Midbrain (tissue), 1 donor: ENCODE results near the gene EIF5.

ENCODE experiments used
- DNase-seq: peaks from one replicate; lab custom pipeline; 2025; lab: John Stamatoyannopoulos, UW

Gene EIF5

GRCh38 chr14:103333754-103334643, at the start of gene EIF5:
TSS of gene EIF5 (plus strand) at chr14:103334237. CDS start at chr14:103335861, 1,624 bp downstream.
- peak; percentile 100 for DNase-seq

DNA sequence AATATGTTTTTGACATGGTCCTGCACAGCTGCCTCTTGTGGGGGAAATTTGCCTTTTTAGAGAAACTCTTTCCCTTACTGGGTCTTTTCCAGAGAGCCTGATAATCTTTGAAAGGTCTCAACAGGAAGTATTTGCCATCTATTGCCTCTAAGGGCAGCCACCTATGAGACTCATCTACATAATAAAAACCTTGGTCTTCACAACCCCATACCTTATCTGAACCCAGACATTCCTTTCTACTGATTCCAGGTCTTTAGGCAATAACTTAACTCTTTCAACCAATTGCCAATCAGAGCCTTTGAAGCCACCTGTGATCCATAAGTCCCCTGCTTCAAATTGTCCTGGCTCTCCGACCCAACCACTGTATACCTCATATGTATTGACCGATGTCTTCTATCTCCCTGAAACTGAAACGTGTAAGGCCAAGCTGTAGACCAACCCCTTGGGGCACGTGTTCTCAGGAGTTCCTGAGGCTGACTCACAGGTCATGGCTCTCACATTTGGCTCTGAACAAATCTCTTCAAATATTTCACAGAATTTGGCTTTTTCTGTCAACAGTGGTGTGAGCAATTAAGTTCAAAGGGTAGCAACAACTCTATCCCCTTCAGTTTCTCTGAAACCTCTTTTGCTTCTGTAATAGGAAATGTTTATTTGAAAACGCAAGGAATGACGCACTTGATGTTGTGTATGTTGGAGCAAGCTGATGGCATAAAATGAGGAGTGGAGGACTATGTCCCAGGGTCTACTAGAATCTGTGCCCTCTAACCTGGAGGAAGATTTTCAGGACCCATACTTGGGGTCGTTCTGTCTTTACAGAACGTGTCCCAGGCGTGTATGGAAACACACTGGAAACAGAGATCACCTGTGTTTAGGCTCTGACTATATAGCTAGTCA, 49.2 kb upstream of the EIF5 start:
- DNase-seq = no peak

GRCh38 chr14:103286460-103286859, 47.6 kb upstream of the EIF5 start:
- DNase-seq = no peak

- DNase-seq = no peak
These were observed 46.8 kb upstream of the EIF5 start for GRCh38 chr14:103286968-103287850.

GRCh38 chr14:103288076-103288766, 45.8 kb upstream of the EIF5 start:
- no peak for DNase-seq

GRCh38 chr14:103290056-103290455, 44.0 kb upstream of the EIF5 start:
- no peak for DNase-seq

- no peak for DNase-seq
These were observed 43.5 kb upstream of the EIF5 start for GRCh38 chr14:103290494-103290893.

DNA sequence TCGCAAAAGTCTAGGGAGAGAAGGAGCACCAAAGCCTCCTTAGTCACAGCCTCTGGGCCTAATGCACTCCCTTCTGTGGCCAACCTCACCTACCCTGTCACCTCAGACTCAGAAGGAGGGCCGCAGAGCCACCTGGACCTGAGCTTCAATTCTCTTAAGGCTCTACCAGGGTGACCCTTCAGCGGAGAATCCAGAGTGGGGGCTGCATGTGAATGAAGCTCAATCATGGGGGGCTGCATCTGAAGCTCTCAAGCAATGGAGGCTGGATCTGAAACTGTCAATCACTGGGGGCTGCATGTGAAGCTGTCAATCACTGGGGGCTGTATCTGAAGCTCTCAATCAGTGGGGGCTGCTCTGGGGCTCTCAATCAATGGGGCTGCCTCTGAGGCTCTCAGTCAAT, 43.1 kb upstream of the EIF5 start:
- DNase-seq = no peak

DNA sequence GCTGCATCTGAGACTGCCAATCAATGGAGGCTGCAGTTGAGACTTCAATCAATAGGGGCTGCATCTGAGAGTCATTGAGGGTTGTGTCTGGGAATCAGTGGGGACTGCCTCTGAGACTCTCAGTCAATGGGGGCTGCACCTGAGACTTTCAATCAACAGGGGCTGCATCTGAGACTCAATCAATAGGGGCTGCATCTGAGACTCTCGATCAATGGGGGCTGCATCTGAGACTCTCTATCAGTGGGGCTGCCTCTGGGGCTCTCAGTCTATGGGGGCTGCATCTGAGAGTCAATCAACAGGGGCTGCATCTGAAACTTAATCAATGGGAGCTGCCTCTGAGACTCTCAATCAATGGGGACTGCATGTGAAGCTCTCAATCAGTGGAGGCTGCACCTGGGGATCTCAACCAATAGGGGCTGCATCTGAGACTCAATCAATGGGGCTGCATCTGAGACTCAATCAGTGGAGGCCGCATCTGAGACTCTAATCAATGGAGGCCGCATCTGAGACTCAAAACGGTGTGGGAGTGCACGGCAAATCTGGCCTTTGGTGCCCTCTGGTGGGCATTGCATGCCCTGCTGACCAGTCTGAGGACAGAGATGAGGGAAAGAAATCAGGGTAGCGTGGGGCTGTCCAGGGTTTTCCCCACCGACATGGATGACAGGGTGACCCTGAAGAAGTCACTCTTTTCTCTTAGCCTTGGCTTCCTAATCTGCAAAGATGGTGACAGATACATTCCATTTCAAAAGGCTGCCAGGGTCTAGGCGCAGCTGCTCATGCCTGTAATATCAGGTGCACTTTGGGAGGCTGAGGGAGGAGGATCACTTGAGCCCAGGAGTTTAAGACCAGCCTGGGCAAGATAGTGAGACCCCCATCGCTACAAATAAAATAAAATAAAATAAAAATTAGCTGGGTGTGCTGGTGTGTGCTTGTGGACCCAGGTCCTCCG, 41.3 kb upstream of the EIF5 start:
- DNase-seq = peak; percentile 80

DNA sequence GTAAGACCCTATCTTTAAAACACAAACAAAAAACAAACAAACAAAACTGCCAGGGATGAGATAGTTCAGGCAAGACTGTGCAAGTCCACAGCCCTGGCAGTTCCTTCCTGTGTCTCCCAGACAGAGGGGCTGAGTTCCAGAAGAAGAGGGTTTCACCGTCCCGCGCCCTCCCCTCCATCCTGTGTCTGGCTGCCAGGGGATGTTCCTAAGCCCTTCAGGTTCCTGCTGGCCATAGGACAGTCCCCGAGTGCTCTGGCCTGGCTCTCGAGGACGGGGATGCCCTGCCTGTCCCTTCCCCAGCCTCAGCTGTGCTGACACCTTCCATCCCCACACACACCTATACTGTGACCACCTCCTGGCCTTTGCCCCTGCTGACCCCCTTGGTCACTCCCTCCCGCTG, 40.6 kb upstream of the EIF5 start:
- no peak for DNase-seq

DNA sequence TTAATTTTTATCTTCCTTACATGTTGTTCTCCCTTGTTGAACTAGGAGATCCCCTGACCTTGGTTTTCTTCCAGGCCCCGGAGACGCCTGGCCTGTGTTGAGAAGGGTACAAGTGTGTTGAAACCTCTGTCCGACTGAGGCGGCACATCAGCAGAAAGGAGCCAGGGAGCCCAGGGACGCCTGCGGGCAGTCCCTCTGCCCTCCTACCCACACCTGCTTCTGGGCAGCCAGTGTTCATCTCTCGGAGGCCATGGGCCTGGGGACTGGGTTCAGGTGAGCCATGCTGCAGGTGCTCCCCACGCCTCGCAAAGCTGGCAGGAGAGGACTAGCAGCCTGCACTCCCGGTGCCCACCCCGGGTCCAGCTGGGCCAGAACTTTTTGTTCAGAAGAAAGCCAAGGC, 39.9 kb upstream of the EIF5 start:
- DNase-seq = no peak

DNA sequence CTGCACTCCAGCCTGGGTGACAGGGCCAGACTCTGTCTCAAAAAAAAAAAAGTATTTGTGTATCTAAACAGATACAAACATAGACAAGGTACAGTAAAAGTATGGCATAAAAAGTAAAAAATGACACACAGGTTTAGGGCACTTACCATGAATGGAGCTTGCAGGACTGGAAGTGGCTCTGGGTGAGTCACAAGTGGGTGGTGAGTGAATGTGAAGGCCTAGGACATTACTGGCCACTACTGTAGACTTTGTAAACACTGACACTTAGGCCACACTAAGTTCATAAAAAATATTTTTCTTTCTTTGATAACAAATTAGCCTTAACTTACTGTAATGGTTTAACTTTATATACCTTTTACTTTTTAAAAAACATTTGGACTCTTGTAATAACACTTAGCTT, 38.0 kb upstream of the EIF5 start:
- no peak for DNase-seq

DNA sequence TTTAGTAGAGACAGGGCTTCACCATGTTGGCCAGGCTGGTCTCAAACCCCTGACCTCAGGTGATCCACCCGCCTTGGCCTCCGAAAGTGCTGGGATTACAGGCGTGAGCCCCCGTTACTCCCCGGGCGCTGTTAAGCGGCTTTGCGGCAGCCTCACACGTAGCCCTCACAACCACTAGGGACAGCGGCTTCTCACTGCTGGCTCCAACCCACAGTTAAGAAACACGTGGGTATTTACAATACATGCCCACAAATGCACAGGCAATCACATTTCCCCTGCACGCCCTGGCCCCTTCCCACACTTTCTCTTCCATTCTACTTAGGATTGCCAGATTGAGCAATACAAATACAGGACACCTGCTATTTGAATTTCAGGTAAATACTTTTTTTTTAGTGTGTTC, 37.0 kb upstream of the EIF5 start:
- no peak for DNase-seq

GRCh38 chr14:103298620-103299019, 35.4 kb upstream of the EIF5 start:
- DNase-seq = no peak

GRCh38 chr14:103301512-103302354, 32.3 kb upstream of the EIF5 start:
- no peak for DNase-seq

GRCh38 chr14:103302966-103303365, 31.1 kb upstream of the EIF5 start:
- no peak for DNase-seq

DNA sequence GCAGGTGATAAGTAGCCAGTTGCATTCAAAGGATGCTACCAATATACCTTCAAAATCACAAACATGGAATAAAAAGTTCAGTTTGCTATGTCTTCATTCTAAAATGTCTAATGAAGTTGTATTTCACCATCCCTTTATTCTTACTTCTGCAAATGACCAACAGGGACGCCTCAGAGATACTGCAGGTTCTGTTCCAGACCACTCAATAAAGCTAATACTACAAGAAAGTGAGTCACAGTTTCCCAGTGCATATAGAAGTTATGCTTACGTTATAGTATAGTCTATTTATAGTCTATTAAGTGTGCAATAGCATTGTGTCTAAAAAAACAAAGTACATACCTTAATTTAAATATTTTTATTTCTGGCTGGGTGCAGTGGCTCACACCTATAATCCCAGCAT, 29.3 kb upstream of the EIF5 start:
- DNase-seq = no peak

DNA sequence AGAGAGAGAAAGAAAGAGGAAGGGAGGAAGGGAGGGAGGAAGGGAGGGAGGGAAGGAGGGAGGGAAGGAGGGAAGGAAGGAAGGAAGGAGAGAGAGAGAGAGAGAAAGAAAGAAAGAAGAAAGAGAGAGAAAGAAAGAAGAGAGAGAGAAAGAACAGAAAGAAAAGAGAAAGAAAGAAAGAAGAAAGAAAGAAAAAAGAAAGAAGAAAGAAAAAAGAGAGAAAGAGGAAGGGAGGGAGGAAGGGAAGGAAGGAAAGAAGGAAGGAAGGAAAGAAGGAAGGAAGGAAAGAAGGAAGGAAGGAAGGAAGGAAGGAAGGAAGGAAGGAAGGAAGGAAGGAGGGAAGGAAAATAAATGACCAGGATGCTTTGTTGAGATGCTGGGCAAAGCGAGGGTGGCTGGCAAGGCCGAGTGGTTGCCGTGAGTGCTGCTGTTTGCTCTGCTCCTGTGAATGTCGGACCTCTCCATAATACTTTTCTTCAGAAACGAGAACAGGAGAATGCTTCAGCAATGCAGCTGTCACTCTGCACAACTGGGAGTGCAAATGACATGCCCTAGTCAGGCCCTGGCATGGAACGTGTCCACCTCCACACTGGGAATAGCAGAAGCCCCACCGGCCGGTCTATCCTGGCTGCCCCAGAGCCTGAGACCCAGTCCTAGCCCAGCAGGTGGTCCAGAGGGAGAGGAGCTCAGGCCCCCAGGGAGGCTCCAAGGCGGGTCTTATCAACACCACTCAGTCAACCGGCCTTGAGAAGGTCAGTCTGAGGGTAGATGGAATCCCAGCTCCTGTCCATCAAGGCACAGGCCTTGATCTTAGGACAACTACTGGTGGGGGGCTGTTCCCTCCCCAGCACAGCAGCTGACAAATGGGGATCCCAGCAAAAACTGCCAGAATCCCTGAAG, 25.1 kb upstream of the EIF5 start:
- no peak for DNase-seq
